ENCODE results near the gene IL1RL1.

- TF ChIP-seq ZSCAN16 (tag by site-specific recombination; IDR thresholded peaks at IDR 0.05) (no peak), CTCF (tag by site-specific recombination; IDR thresholded peaks at IDR 0.05) (no peak), ZNF211 (tag by site-specific recombination; IDR thresholded peaks at IDR 0.05; ENCODE audit: low read depth) (no peak), PATZ1 (tag by site-specific recombination; IDR thresholded peaks at IDR 0.05) (no peak), ZNF529 (tag by site-specific recombination; IDR thresholded peaks at IDR 0.05; ENCODE audit: insufficient replicate concordance) (no peak), ZNF777 (tag by site-specific recombination; IDR thresholded peaks at IDR 0.05; ENCODE audit: borderline replicate concordance) (no peak), ZNF350 (tag by site-specific recombination; IDR thresholded peaks at IDR 0.05) (no peak), ZNF362 (tag by site-specific recombination; IDR thresholded peaks at IDR 0.05) (no peak), ZNF514 (tag by site-specific recombination; IDR thresholded peaks at IDR 0.05) (no peak)
Observed at GRCh38 chr2:102356741-102357140, 45.4 kb downstream of the IL1RL1 start.
